Liver (tissue), 3 donors: Measurements from ENCODE around the gene EML1.

Source experiments
- CTCF ChIP-seq: fragments of 150-350 bp; IDR thresholded peaks from 2 replicates; pipeline ENCODE4 v1.5.1; 2017; ENCODE audit warnings: improper control_type of control experiment, low read depth, low read length; ENCODE audit not compliant: missing input control
- FOXA1 ChIP-seq: IDR thresholded peaks from 2 replicates; pipeline ENCODE4 v1.6.1; 2016; ENCODE audit warnings: antibody characterized with exemption
- HNF4G ChIP-seq: IDR thresholded peaks from 2 replicates; pipeline ENCODE4 v1.6.1; 2016; ENCODE audit warnings: antibody characterized with exemption
- JUND ChIP-seq, 2 donors: IDR thresholded peaks; 2 replicates each; pipeline ENCODE4 v1.6.1; 2016; ENCODE audit warnings: antibody characterized with exemption in 2 of 2
- RAD21 ChIP-seq, 2 donors: IDR thresholded peaks; 2 replicates each; pipeline ENCODE4 v1.6.1; 2016; ENCODE audit warnings: antibody characterized with exemption in 2 of 2, mild to moderate bottlenecking in 2 of 2
- REST ChIP-seq: IDR thresholded peaks from 2 replicates; pipeline ENCODE4 v1.6.1; 2016; ENCODE audit warnings: antibody characterized with exemption, mild to moderate bottlenecking
- RXRA ChIP-seq, 2 donors: IDR thresholded peaks; 2 replicates each; pipeline ENCODE4 v1.6.1; 2017 to 2018; ENCODE audit warnings: antibody characterized with exemption in 2 of 2, mild to moderate bottlenecking in 1 of 2
- TAF1 ChIP-seq: conservative IDR thresholded peaks from 2 replicates; pipeline ENCODE4 v1.6.1; 2016; ENCODE audit warnings: antibody characterized with exemption, mild to moderate bottlenecking
- TF ChIP-seq, protein P1 (sequence below): IDR thresholded peaks from 2 replicates; pipeline ENCODE4 v1.6.1; 2016; ENCODE audit warnings: antibody characterized with exemption
- donor health status: healthy.
- donor health status: healthy.

- TF ChIP-seq CTCF (no peak), RXRA (IDR thresholded peaks at IDR 0.05) (no peak), JUND (IDR thresholded peaks at IDR 0.05) (no peak), RAD21 (IDR thresholded peaks at IDR 0.05) (no peak), REST (no peak), FOXA1 (no peak), HNF4G (no peak), TAF1 (no peak)
- TF ChIP-seq, protein P1, sequence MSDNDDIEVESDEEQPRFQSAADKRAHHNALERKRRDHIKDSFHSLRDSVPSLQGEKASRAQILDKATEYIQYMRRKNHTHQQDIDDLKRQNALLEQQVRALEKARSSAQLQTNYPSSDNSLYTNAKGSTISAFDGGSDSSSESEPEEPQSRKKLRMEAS, result no peak
Observed at GRCh38 chr14:99907761-99908652, 114.8 kb downstream of the EML1 start.
